DND-41 (cell line): ENCODE results near the gene MYOM3.

Experiments
- CTCF ChIP-seq: IDR thresholded peaks from 2 replicates; pipeline ENCODE4 v1.5.1; 2012; ENCODE audit warnings: borderline replicate concordance, low read length, moderate library complexity, mild to moderate bottlenecking; ENCODE audit not compliant: poor library complexity, severe bottlenecking; ENCODE audit errors: extremely low read depth
- EZH2 ChIP-seq: IDR thresholded peaks from 3 replicates; pipeline ENCODE4 v1.6.1; 2012; ENCODE audit warnings: borderline replicate concordance, low read depth, mild to moderate bottlenecking, moderate library complexity, low read length, inconsistent platforms; ENCODE audit not compliant: severe bottlenecking

- TF ChIP-seq CTCF (no peak), EZH2 (no peak)
Observed at GRCh38 chr1:24102961-24103360, 9.0 kb downstream of the MYOM3 start.
